ENCODE results near the gene MAP3K20. TPM values are rescaled to one million over a fixed set of nuclear protein-coding genes. Genes with fewer than 3 reads are reported as not detected.

The MAP3K20 gene
- total and polyA plus RNA-seq, 2 donors (not counting 3 experiments of a cell fraction or from before 2014, with no cell fraction given), result 7.8 to 31.5 TPM

DNA sequence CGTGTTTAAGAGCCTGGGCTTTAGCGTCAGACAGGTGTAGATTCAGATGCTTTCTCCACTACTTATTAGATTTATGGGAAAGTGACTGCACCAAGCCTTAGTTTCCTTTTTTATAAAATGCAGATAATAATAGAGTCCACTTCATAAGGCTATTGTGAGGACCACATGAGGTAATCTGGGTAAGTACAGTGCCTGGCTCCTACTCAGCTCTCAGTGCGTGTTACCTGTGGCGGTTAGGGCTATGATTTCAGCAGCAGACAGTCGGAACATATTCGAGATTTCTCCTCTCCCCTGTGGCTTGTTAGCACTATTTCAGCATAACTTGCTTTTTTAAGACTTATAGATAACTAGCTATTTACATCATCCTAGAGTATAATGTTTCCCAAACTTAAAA is 32.0 kb downstream of the MAP3K20 start:
- CTCF ChIA-PET, result interaction anchor here (1.1 kb wide), 1 partner anchor 31 kb away, joined by 3 read pairs; no protein-coding TSS in a partner anchor
- intact Hi-C loops (cut with micrococcal nuclease), result no loop called here

More for the DNA sequence above, 32.0 kb downstream of the MAP3K20 start:
- no peaks in the 10 kb centered on the region for H3K36me3 ChIP-seq (ENCODE audit: control insufficient read depth in 2 of 2, extremely low read depth in 1 of 2, insufficient read depth in 2 of 2, low read length in 2 of 2)
- FAIRE-seq (no peak), DNase-seq (ENCODE audit: low read depth, low spot score) (no peak)
- no peaks in the 10 kb centered on the region for H3K9me1 ChIP-seq (replicated peaks; ENCODE audit: control insufficient read depth, extremely low read depth, insufficient read depth, low read length)
- no peak overlapping the region for H3K4me2 ChIP-seq (ENCODE audit: insufficient read depth, low read length)
- TF ChIP-seq GATA2 (IDR thresholded peaks at IDR 0.05; ENCODE audit: insufficient read depth, insufficient read length, low read depth, low read length) (no peak), FOS (IDR thresholded peaks at IDR 0.05; ENCODE audit: borderline replicate concordance, insufficient read depth, low read length) (no peak), MYC (IDR thresholded peaks at IDR 0.05; ENCODE audit: low read depth, low read length) (no peak), POLR2AphosphoS5 (IDR thresholded peaks at IDR 0.05; ENCODE audit: insufficient read depth, low read depth, low read length) (no peak), POLR2A (IDR thresholded peaks at IDR 0.05; ENCODE audit: low read depth, low read length) (no peak), CTCF (IDR thresholded peaks at IDR 0.05; ENCODE audit: extremely low read depth in 1 of 2, insufficient read depth in 1 of 2, low read depth in 1 of 2, low read length in 2 of 2) (no peak)
- TF ChIP-seq, protein P1, sequence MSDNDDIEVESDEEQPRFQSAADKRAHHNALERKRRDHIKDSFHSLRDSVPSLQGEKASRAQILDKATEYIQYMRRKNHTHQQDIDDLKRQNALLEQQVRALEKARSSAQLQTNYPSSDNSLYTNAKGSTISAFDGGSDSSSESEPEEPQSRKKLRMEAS (IDR thresholded peaks at IDR 0.05; ENCODE audit: insufficient read depth, insufficient read length), result no peak
- no peak overlapping the region for H3K4me3 ChIP-seq (replicated peaks in 1 of 3; ENCODE audit: insufficient read depth in 1 of 3, low read depth in 1 of 3, low read length in 3 of 3)
- H4K20me1 ChIP-seq (replicated peaks; ENCODE audit: control insufficient read depth, extremely low read depth, insufficient read depth, low read length), result no peaks in the 10 kb centered on the region
- no peaks in the 10 kb centered on the region for H3K4me1 ChIP-seq (ENCODE audit: control insufficient read depth, extremely low read depth, insufficient read depth, low read length)
- H3K27ac ChIP-seq (ENCODE audit: insufficient read depth, low read depth, low read length), result no peak overlapping the region
- dilution Hi-C loops (cut with MboI; ENCODE audit: extremely low pct_ligation_motif_present, low sequenced_read_pairs), result no loop called here
- H3K27me3 ChIP-seq (ENCODE audit: control insufficient read depth in 2 of 2, insufficient read depth in 2 of 2, low read length in 2 of 2), result no peaks in the 10 kb centered on the region
- BruUV-seq (replicated peaks), result no TSS peak
- no peak overlapping the region for H3K9ac ChIP-seq (replicated peaks; ENCODE audit: extremely low read depth, insufficient read depth, low read length)
- H3K9me3 ChIP-seq (replicated peaks; ENCODE audit: control insufficient read depth, insufficient read depth, low read length), result no peaks in the 10 kb centered on the region
- H2AFZ ChIP-seq (ENCODE audit: low read depth, low read length), result no peak overlapping the region
- peaks cover 2% of the 10 kb centered on the region for H3K79me2 ChIP-seq (ENCODE audit: control insufficient read depth, insufficient read depth, low read length)
- POLR2A ChIA-PET, result no interaction called here
